OCI-LY3 (cell line): ENCODE results near the gene CDKN2A.

Experiments used
- CTCF ChIP-seq: fragments of 200-600, 300-600 bp; sonication (generic); IDR thresholded peaks from 2 replicates; pipeline ENCODE4 v1.5.1; 2014; ENCODE audit warnings: antibody characterized with exemption, low read length, low read depth
- EZH2phosphoT487 ChIP-seq: fragments of 200-600 bp; shearing (Covaris generic); IDR thresholded peaks from 2 replicates; pipeline ENCODE4 v1.6.1; 2018; ENCODE audit warnings: antibody characterized with exemption, mixed run types, low read depth

GRCh38 chr9:21968331-21969010, 25.7 kb downstream of the CDKN2A start:
- no peak for TF ChIP-seq CTCF
- TF ChIP-seq EZH2phosphoT487, result no peak
